ENCODE data around the gene TRIP12.
"Not testable (repeated sequence)": the region's sequence is repeated elsewhere in the genome, so short reads cannot be mapped to it uniquely, and the experiment has no call there.

TRIP12 gene

GRCh38 chr2:229843613-229844012 lies 78.2 kb downstream of the TRIP12 start:
- H3K27me3 ChIP-seq = no peaks in the 10 kb centered on the region
- H3K36me3 ChIP-seq = peaks cover 74% of the 10 kb centered on the region
- no peak overlapping the region for H3K4me2 ChIP-seq
- no peak for TF ChIP-seq Cebpa-rat (IDR thresholded peaks at IDR 0.05)
- no peaks in the 10 kb centered on the region for H3K4me1 ChIP-seq
- H4K20me1 ChIP-seq = peaks cover 63% of the 10 kb centered on the region
- no peak overlapping the region for H3K27ac ChIP-seq
- no peak overlapping the region for H3K4me3 ChIP-seq
- no peaks in the 10 kb centered on the region for H3K9me3 ChIP-seq
- no peak overlapping the region for H3K9ac ChIP-seq

GRCh38 chr2:229838729-229839128 lies 83.1 kb downstream of the TRIP12 start:
- H3K4me3 ChIP-seq = no peak overlapping the region
- H3K4me2 ChIP-seq = no peak overlapping the region
- peaks cover 29% of the 10 kb centered on the region for H3K4me1 ChIP-seq
- no peaks in the 10 kb centered on the region for H3K9me3 ChIP-seq
- H3K36me3 ChIP-seq = peaks cover 70% of the 10 kb centered on the region
- TF ChIP-seq Cebpa-rat (IDR thresholded peaks at IDR 0.05) = no peak
- no peaks in the 10 kb centered on the region for H3K27me3 ChIP-seq
- peaks cover 69% of the 10 kb centered on the region for H4K20me1 ChIP-seq
- no peak overlapping the region for H3K27ac ChIP-seq
- H3K9ac ChIP-seq = no peak overlapping the region

- no peak for TF ChIP-seq Cebpa-rat (IDR thresholded peaks at IDR 0.05)
- peaks cover 29% of the 10 kb centered on the region for H3K4me1 ChIP-seq
- peak overlapping the region; percentile 43 for H3K4me2 ChIP-seq
- H3K4me3 ChIP-seq = no peak overlapping the region
- no peaks in the 10 kb centered on the region for H3K9me3 ChIP-seq
- H4K20me1 ChIP-seq = peaks cover 72% of the 10 kb centered on the region
- H3K9ac ChIP-seq = no peak overlapping the region
- H3K27me3 ChIP-seq = no peaks in the 10 kb centered on the region
- no peak overlapping the region for H3K27ac ChIP-seq
- peaks cover 71% of the 10 kb centered on the region for H3K36me3 ChIP-seq
These were observed 85.0 kb downstream of the TRIP12 start for GRCh38 chr2:229836847-229837246.

GRCh38 chr2:229835596-229836283 lies 86.1 kb downstream of the TRIP12 start:
- Histone ChIP-seq H3K4me1 (peaks cover 29% of the 10 kb centered on the region), H3K27ac (no peak overlapping the region), H3K9ac (no peak overlapping the region), H3K36me3 (peaks cover 70% of the 10 kb centered on the region), H4K20me1 (peaks cover 74% of the 10 kb centered on the region), H3K4me2 (peak overlapping the region; percentile 53), H3K27me3 (no peaks in the 10 kb centered on the region), H3K4me3 (no peak overlapping the region), H3K9me3 (no peaks in the 10 kb centered on the region)
- TF ChIP-seq Cebpa-rat (IDR thresholded peaks at IDR 0.05) = no peak

GRCh38 chr2:229834368-229834767 lies 87.4 kb downstream of the TRIP12 start:
- peaks cover 29% of the 10 kb centered on the region for H3K4me1 ChIP-seq
- peaks cover 74% of the 10 kb centered on the region for H4K20me1 ChIP-seq
- not testable (repeated sequence) for H3K9ac ChIP-seq, H3K9me3 ChIP-seq, H3K4me3 ChIP-seq, H3K4me2 ChIP-seq, H3K27ac ChIP-seq, H3K27me3 ChIP-seq
- peaks cover 70% of the 10 kb centered on the region for H3K36me3 ChIP-seq

- no peak overlapping the region for H3K4me2 ChIP-seq
- peaks cover 64% of the 10 kb centered on the region for H4K20me1 ChIP-seq
- peaks cover 73% of the 10 kb centered on the region for H3K36me3 ChIP-seq
- no peaks in the 10 kb centered on the region for H3K9me3 ChIP-seq
- H3K27ac ChIP-seq = no peak overlapping the region
- H3K4me3 ChIP-seq = no peak overlapping the region
- no peaks in the 10 kb centered on the region for H3K27me3 ChIP-seq
- no peak overlapping the region for H3K9ac ChIP-seq
- TF ChIP-seq Cebpa-rat (IDR thresholded peaks at IDR 0.05) = no peak
- H3K4me1 ChIP-seq = peaks cover 29% of the 10 kb centered on the region
These were observed 89.3 kb downstream of the TRIP12 start for GRCh38 chr2:229832510-229832898.

- no peak overlapping the region for H3K27ac ChIP-seq
- no peak overlapping the region for H3K4me2 ChIP-seq
- no peaks in the 10 kb centered on the region for H3K27me3 ChIP-seq
- H3K4me1 ChIP-seq = peaks cover 24% of the 10 kb centered on the region
- H3K36me3 ChIP-seq = peaks cover 73% of the 10 kb centered on the region
- no peaks in the 10 kb centered on the region for H3K9me3 ChIP-seq
- H3K9ac ChIP-seq = no peak overlapping the region
- peaks cover 59% of the 10 kb centered on the region for H4K20me1 ChIP-seq
- TF ChIP-seq Cebpa-rat (IDR thresholded peaks at IDR 0.05) = no peak
- no peak overlapping the region for H3K4me3 ChIP-seq
These were observed 89.9 kb downstream of the TRIP12 start for GRCh38 chr2:229831805-229832509.

GRCh38 chr2:229825476-229825875 lies 96.3 kb downstream of the TRIP12 start:
- no peaks in the 10 kb centered on the region for H3K27me3 ChIP-seq
- H4K20me1 ChIP-seq = no peaks in the 10 kb centered on the region
- H3K9me3 ChIP-seq = peaks cover 6% of the 10 kb centered on the region
- peaks cover 85% of the 10 kb centered on the region for H3K36me3 ChIP-seq
- H3K27ac ChIP-seq = no peak overlapping the region
- no peak overlapping the region for H3K9ac ChIP-seq
- no peak for TF ChIP-seq Cebpa-rat (IDR thresholded peaks at IDR 0.05)
- H3K4me1 ChIP-seq = no peaks in the 10 kb centered on the region
- no peak overlapping the region for H3K4me2 ChIP-seq
- no peak overlapping the region for H3K4me3 ChIP-seq

- H3K9ac ChIP-seq = no peak overlapping the region
- H3K4me1 ChIP-seq = no peaks in the 10 kb centered on the region
- H4K20me1 ChIP-seq = no peaks in the 10 kb centered on the region
- no peaks in the 10 kb centered on the region for H3K27me3 ChIP-seq
- H3K4me3 ChIP-seq = no peak overlapping the region
- peaks cover 6% of the 10 kb centered on the region for H3K9me3 ChIP-seq
- peaks cover 73% of the 10 kb centered on the region for H3K36me3 ChIP-seq
- no peak for TF ChIP-seq Cebpa-rat (IDR thresholded peaks at IDR 0.05)
- no peak overlapping the region for H3K4me2 ChIP-seq
- H3K27ac ChIP-seq = no peak overlapping the region
These were observed 100.5 kb downstream of the TRIP12 start for GRCh38 chr2:229821316-229821715.

- TF ChIP-seq Cebpa-rat (IDR thresholded peaks at IDR 0.05) = no peak
- peaks cover 79% of the 10 kb centered on the region for H3K36me3 ChIP-seq
- H3K4me2 ChIP-seq = no peak overlapping the region
These were observed 103.6 kb downstream of the TRIP12 start for GRCh38 chr2:229818230-229818629.

More at GRCh38 chr2:229818230-229818629, 103.6 kb downstream of the TRIP12 start:
- Histone ChIP-seq H3K9ac (no peak overlapping the region), H3K9me3 (no peaks in the 10 kb centered on the region), H4K20me1 (no peaks in the 10 kb centered on the region), H3K27me3 (no peaks in the 10 kb centered on the region), H3K27ac (no peak overlapping the region), H3K4me1 (no peaks in the 10 kb centered on the region), H3K4me3 (no peak overlapping the region)
